T-helper 2 cell treated with Interferon-gamma antibody and Interleukin-4, amounts not matched to agents 5 μg/mL and 100 μg/mL, for 36 hours (primary cell): ENCODE data around the gene PSMD3.
A peak's percentile ranks its signal among the peaks of the same experiment; 100 is the strongest.

ENCODE experiments used
- DNase-seq: peaks from one replicate; pipeline ENCODE4 v3.0.0; 2021; ENCODE audit warnings: low spot score
- H3K27ac Mint-ChIP-seq: one replicate; pipeline ENCODE4 v1.8.0; 2021; ENCODE audit warnings: mild to moderate bottlenecking, mixed read lengths
- H3K27me3 Mint-ChIP-seq: one replicate; pipeline ENCODE4 v1.8.0; 2021; ENCODE audit warnings: low read depth, mixed read lengths
- H3K36me3 Mint-ChIP-seq: one replicate; pipeline ENCODE4 v1.8.0; 2021; ENCODE audit warnings: low read depth, mixed read lengths
- H3K4me1 Mint-ChIP-seq: one replicate; pipeline ENCODE4 v1.8.0; 2021; ENCODE audit warnings: low read depth, mixed read lengths
- H3K4me3 Mint-ChIP-seq: one replicate; pipeline ENCODE4 v1.8.0; 2022; ENCODE audit warnings: mild to moderate bottlenecking, moderate library complexity, mixed read lengths
- H3K9me3 Mint-ChIP-seq: one replicate; pipeline ENCODE4 v1.8.0; 2021; ENCODE audit warnings: mixed read lengths

Gene PSMD3

GRCh38 chr17:39950871-39951348 lies 29.7 kb upstream of the PSMD3 start:
- no peaks in the 10 kb centered on the region for H3K9me3 Mint-ChIP-seq
- no peaks in the 10 kb centered on the region for H3K36me3 Mint-ChIP-seq
- DNase-seq = no peak
- H3K27ac Mint-ChIP-seq = peak overlapping the region; percentile 2
- peaks cover 29% of the 10 kb centered on the region for H3K4me1 Mint-ChIP-seq
- H3K4me3 Mint-ChIP-seq = no peak overlapping the region
- H3K27me3 Mint-ChIP-seq = peaks cover 5% of the 10 kb centered on the region

- no peaks in the 10 kb centered on the region for H3K9me3 Mint-ChIP-seq
- peaks cover 29% of the 10 kb centered on the region for H3K4me1 Mint-ChIP-seq
- H3K27me3 Mint-ChIP-seq = peaks cover 5% of the 10 kb centered on the region
- no peaks in the 10 kb centered on the region for H3K36me3 Mint-ChIP-seq
- H3K4me3 Mint-ChIP-seq = peak overlapping the region; percentile 69
- peak overlapping the region; percentile 26 for H3K27ac Mint-ChIP-seq
- no peak for DNase-seq
Observed at GRCh38 chr17:39951924-39952679, 28.5 kb upstream of the PSMD3 start.

- Mint-ChIP-seq H3K27ac (peak overlapping the region; percentile 89), H3K36me3 (no peaks in the 10 kb centered on the region), H3K4me1 (peaks cover 22% of the 10 kb centered on the region), H3K4me3 (peak overlapping the region; percentile 89), H3K27me3 (peaks cover 5% of the 10 kb centered on the region), H3K9me3 (no peaks in the 10 kb centered on the region)
- peak; percentile 75 for DNase-seq
Observed at GRCh38 chr17:39952680-39953470, 27.7 kb upstream of the PSMD3 start.

- Mint-ChIP-seq H3K27ac (peak overlapping the region; percentile 89), H3K4me3 (peak overlapping the region; percentile 89), H3K9me3 (no peaks in the 10 kb centered on the region), H3K4me1 (peaks cover 21% of the 10 kb centered on the region), H3K27me3 (peaks cover 5% of the 10 kb centered on the region), H3K36me3 (no peaks in the 10 kb centered on the region)
- DNase-seq = no peak
Observed at GRCh38 chr17:39953471-39953888, 27.1 kb upstream of the PSMD3 start.

DNA sequence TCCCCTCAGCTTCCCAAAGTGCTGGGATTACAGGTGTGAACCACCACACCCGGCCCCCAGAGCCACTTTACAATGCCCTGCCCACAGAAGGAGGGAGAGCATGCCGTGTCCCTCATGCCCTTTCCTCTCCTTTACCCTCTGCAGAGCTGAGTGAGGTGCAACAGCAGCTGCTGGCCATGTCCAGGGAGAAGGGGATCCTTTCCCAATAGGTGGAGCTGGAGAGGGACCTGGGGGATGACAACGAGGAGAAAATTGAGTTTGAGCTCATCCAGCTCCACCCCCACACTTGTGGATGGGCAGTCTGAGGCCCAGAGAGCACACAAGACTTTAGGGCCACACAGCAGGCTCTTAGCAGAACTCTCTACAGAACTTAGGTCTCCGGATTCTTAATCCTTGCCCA lies 25.7 kb upstream of the PSMD3 start:
- H3K9me3 Mint-ChIP-seq = no peaks in the 10 kb centered on the region
- peaks cover 22% of the 10 kb centered on the region for H3K4me1 Mint-ChIP-seq
- no peak overlapping the region for H3K4me3 Mint-ChIP-seq
- no peaks in the 10 kb centered on the region for H3K36me3 Mint-ChIP-seq
- no peak for DNase-seq
- peaks cover 5% of the 10 kb centered on the region for H3K27me3 Mint-ChIP-seq
- no peak overlapping the region for H3K27ac Mint-ChIP-seq

DNA sequence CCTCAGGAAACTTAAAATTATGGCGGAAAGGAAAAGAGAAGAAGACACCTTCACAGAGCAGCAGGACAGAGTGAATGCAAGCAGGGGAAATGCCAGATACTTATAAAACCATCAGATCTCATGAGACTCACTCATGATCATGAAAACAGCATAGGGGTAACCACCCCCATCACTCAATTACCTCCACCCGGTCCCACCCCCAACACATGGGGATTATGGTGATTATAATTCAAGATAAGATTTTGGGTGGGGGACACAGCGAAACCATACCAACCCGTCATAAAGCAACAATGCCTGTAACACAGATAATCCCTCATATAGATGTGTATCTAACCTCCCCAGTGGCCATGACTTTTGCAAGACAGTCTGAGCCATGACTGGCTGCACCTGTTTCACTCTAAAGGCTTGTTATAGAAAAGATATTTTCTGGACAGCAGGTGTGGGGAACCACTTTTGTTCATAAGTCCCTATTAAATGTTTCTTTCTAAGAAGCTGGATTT lies 24.8 kb upstream of the PSMD3 start:
- H3K9me3 Mint-ChIP-seq = no peaks in the 10 kb centered on the region
- no peaks in the 10 kb centered on the region for H3K36me3 Mint-ChIP-seq
- H3K27ac Mint-ChIP-seq = peak overlapping the region; percentile 23
- peaks cover 20% of the 10 kb centered on the region for H3K4me1 Mint-ChIP-seq
- H3K27me3 Mint-ChIP-seq = peaks cover 5% of the 10 kb centered on the region
- no peak overlapping the region for H3K4me3 Mint-ChIP-seq
- DNase-seq = no peak

DNA sequence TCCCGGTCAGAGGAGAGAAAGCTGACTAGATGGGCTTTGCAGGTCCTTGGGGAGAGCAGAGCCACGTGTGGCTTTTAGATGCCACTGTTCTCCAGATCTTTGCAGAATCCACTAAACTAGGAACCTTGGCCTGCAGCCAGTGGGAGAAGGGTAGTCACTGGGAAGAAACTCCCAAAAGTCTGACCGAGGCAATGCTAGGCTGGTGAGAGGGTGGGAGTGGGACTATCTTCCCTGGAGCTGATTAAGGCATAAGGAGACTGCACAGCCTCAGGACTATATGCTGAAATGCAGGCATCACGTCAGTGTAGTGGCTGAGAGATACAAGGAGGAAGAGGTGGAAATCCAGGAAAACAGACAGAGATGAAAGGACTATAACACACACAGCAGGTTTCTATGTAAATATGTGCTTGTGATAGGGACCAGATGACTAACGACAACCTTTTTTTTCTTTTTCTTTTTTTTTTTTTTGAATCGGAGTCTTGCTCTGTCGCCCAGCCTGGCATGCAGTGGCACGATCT lies 20.0 kb upstream of the PSMD3 start:
- Mint-ChIP-seq H3K27ac (no peak overlapping the region), H3K9me3 (no peaks in the 10 kb centered on the region), H3K4me1 (peaks cover 21% of the 10 kb centered on the region), H3K4me3 (no peak overlapping the region), H3K27me3 (peaks cover 10% of the 10 kb centered on the region), H3K36me3 (no peaks in the 10 kb centered on the region)
- DNase-seq = no peak

DNA sequence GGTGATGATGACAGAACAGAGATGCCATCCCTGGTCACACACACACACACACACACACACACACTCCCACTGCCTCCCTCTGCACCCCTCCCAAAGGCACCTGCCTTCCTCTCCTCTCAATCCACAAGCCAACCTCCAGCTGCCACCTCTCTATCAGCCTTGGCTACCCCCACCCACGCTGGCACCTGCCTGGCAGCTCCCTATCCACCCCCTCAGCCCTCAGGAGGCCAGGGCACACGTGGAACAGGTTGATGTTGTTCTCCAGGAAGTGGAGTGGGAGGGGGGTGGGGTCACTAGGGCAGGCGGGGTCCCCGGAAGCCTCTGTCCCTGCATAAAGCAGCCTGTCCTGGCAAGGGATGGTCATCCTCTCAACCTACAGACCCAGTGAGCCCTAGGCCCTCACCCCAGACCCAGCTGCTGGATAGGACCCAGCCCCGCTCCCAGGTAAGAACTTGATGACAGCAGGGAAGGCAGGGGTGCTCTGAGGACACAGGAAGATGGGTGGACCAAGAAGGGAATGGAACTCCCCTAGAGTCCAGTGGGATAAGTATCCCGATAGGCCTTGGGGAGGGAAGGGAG lies 17.9 kb upstream of the PSMD3 start, which contains the start of gene GSDMA:
Gene GSDMA (plus strand): TSS at position 363 of the 579 bp plus-strand sequence. CDS start 2,684 bp downstream, outside the sequence.
- Mint-ChIP-seq H3K9me3 (no peaks in the 10 kb centered on the region), H3K27ac (peak within 1 kb of the TSS; percentile 75), H3K36me3 (no peaks in the 10 kb centered on the region), H3K4me1 (peaks cover 23% of the 10 kb centered on the region), H3K27me3 (peaks cover 13% of the 10 kb centered on the region), H3K4me3 (peak within 1 kb of the TSS; percentile 28)
- no peak for DNase-seq

DNA sequence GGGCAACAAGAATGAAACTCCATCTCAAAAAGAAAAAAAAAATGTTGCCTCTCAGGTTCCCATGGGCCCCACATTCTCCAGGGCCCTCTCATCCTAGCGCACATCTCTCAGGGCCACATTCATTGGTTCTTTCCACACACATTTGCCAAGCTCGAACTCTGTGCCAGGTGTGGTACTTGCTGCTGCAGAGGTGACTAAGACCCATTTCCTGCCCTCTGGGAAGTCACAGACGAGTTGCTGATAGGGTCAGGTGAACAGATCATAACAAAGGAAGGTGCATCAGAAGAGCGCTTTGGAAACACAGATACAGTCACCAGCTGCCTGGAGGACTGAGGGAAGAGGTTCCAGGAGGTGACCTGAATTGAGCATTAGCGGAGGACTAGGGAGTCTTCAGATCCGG lies 16.8 kb upstream of the PSMD3 start:
- peak overlapping the region; percentile 13 for H3K27ac Mint-ChIP-seq
- no peaks in the 10 kb centered on the region for H3K9me3 Mint-ChIP-seq
- peaks cover 22% of the 10 kb centered on the region for H3K4me1 Mint-ChIP-seq
- DNase-seq = no peak
- H3K4me3 Mint-ChIP-seq = no peak overlapping the region
- no peaks in the 10 kb centered on the region for H3K36me3 Mint-ChIP-seq
- H3K27me3 Mint-ChIP-seq = peaks cover 17% of the 10 kb centered on the region

DNA sequence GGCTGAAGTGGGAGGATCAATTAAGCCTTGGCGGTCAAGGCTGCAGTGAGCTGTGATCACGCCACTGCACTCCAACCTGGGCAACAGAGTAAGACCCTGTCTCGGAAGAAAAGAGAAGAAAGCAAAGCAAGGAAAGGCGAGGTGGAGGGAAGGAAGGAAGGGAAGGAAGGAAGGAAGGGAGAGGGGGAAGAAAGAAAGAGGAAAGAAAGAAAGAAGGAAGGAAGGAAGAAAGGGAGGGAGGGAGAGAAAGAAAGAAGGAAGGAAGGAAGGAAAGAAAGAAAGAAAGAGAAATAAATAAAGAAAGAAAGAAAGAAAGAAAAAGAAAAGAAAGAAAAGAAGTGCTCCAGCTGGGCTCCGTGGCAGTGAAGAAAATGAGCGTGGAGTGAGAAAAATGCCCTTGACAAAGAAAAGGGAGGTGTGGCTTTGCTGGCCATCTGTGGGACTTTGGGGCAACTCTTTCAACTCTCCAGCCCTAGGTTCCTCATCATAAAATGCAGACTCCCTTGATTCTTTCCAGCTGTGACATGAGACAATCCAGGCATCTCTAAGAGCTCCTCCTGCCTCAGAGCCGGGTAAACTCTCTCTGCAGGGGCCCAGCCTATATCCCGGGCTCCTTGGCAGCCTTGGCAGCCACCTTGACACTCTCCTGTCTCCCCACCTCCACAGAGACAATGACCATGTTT lies 15.4 kb upstream of the PSMD3 start:
- Mint-ChIP-seq H3K4me3 (no peak overlapping the region), H3K9me3 (no peaks in the 10 kb centered on the region), H3K27me3 (peaks cover 22% of the 10 kb centered on the region), H3K4me1 (peaks cover 18% of the 10 kb centered on the region), H3K27ac (no peak overlapping the region), H3K36me3 (no peaks in the 10 kb centered on the region)
- DNase-seq = no peak

- Mint-ChIP-seq H3K9me3 (no peaks in the 10 kb centered on the region), H3K4me3 (no peak overlapping the region), H3K27ac (no peak overlapping the region), H3K36me3 (no peaks in the 10 kb centered on the region), H3K4me1 (peaks cover 18% of the 10 kb centered on the region), H3K27me3 (peaks cover 35% of the 10 kb centered on the region)
- no peak for DNase-seq
Observed at GRCh38 chr17:39966771-39967170, 13.8 kb upstream of the PSMD3 start.

DNA sequence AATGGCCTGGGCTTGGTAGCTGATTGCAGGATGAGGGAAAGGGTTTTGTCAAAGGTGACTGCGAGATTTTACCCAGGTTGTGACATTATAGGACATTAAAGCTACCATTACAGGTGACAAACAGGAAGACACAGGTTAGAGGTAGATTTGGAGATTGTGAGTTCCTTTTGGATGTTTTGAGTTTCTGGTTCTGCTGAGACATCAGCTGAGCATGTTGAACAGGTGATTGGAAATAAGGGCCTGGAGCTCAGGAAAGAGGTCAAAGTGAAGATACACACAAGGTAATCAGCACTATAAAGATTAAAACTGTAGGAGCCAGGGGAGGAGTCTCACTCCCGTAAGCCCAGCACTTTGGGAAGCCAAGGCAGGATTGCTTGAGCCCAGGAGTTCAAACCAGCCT lies 11.8 kb upstream of the PSMD3 start:
- Mint-ChIP-seq H3K36me3 (no peaks in the 10 kb centered on the region), H3K4me1 (peaks cover 7% of the 10 kb centered on the region), H3K9me3 (no peaks in the 10 kb centered on the region), H3K27ac (peak overlapping the region; percentile 33), H3K4me3 (no peak overlapping the region), H3K27me3 (peaks cover 43% of the 10 kb centered on the region)
- no peak for DNase-seq

DNA sequence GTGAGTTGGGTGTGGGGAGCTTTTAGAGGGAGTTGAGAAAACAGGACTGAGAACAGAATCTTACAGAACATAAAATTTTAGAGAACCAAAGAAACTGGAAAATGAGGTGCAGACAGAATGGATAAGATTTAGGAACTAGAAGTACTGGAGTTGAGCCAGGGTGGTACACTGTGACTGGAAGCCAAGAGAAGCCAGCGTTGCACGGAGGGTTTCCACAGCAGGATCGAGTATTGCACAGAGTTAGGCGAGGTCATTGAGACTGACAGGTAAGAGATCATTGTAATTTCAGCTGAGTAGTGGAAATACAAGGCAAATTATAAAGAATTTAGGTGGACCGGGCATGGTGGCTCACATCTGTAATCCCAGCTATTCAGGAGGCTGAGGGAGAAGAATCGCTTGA lies 11.2 kb upstream of the PSMD3 start:
- Mint-ChIP-seq H3K4me3 (no peak overlapping the region), H3K27me3 (peaks cover 42% of the 10 kb centered on the region), H3K4me1 (peaks cover 4% of the 10 kb centered on the region), H3K36me3 (no peaks in the 10 kb centered on the region), H3K27ac (no peak overlapping the region), H3K9me3 (no peaks in the 10 kb centered on the region)
- DNase-seq = no peak
